Upper lobe of right lung (tissue), 1 donor: ENCODE data around the gene CLDN18. TPM values are rescaled to one million over a fixed set of nuclear protein-coding genes. Genes with fewer than 3 reads are reported as not detected.

Experiments used
- ATAC-seq: fragments of 200-7000 bp; cut with Tn5 transposase; one replicate; pipeline ENCODE4 v1.9.1; 2020; ENCODE audit warnings: mild to moderate bottlenecking, moderate library complexity
- DNase-seq: peaks from one replicate; pipeline ENCODE4 v3.0.0-alpha.2; 2020
- H3K27ac ChIP-seq: fragments of 200-600 bp; one replicate; pipeline ENCODE4 v1.8.0; 2022
- H3K27me3 ChIP-seq: fragments of 200-600 bp; one replicate; pipeline ENCODE4 v1.8.0; 2022; ENCODE audit warnings: mild to moderate bottlenecking
- H3K36me3 ChIP-seq: fragments of 200-600 bp; one replicate; pipeline ENCODE4 v1.8.0; 2022
- H3K4me1 ChIP-seq: fragments of 200-600 bp; one replicate; pipeline ENCODE4 v1.8.0; 2022
- H3K4me3 ChIP-seq: fragments of 200-600 bp; one replicate; pipeline ENCODE4 v1.8.0; 2022; ENCODE audit warnings: mild to moderate bottlenecking
- H3K9me3 ChIP-seq: fragments of 200-600 bp; one replicate; pipeline ENCODE4 v1.8.0; 2022
- intact Hi-C: fragments of 100-400 bp; cut with DNase I; formaldehyde crosslinking; loops from one replicate; pipeline ENCODE4 v1.11.0; 2022
- total RNA-seq: library from RNA; stranded (reverse); fragmentation: NEBNext Ultra II Directional; extraction: Animal tissue kit (Norgen Biotek cat#: 25700); gene quantifications from one replicate; pipeline ENCODE4 v1.2.1, GENCODE V29; 2021
- TF ChIP-seq, protein P1 (sequence below): fragments of 200-600 bp; IDR thresholded peaks from one replicate; pipeline ENCODE4 v1.8.0; 2022; ENCODE audit warnings: antibody characterized with exemption
- donor health status: DM: no; HTN: yes; CAD: no; lungs with severe emphysema.

CLDN18 gene
- total RNA-seq, 1 donor from 2014 or later, result 197 TPM

DNA sequence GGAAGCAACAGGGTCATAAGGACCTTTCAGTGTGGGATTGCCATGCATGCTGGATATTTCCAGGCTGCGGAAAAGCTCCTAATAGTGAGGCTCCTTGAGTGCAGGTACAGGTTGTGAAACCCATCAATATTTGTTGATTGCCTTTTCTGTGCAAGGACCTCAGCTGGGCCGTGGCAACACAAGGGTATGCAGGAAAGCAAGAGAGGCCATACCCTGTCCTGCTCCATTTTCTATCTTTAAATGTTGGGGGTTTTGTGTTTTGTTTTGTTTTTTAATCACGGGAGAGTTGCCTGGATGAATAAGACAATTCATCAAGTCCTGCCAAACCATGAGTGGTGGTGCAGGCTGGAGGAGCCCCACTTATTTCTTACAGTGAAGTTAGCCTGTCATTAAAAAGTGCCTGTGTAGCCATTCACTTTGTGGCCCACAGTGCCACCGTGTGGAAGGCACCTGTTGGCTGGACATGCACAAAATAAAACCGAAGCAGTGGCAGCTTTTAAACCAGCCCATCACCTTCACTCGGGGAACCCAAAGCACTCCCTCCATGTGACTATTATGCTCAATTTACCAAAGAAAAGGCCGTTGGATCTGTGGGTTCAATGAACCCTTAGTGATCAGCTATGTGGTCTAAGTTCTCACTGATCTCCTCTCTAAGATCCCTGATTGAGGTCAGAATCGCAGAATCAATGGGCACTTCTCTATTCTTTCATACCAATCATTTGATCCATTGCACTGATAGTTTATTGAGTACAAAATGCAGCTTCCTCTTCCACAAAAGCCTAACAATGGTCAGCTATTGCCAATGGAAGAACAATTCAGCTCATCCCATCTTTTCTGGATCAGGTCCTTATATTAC is 42.2 kb downstream of the CLDN18 start:
- intact Hi-C loops, result no loop called here
- DNase-seq, result peak; percentile 80

DNA sequence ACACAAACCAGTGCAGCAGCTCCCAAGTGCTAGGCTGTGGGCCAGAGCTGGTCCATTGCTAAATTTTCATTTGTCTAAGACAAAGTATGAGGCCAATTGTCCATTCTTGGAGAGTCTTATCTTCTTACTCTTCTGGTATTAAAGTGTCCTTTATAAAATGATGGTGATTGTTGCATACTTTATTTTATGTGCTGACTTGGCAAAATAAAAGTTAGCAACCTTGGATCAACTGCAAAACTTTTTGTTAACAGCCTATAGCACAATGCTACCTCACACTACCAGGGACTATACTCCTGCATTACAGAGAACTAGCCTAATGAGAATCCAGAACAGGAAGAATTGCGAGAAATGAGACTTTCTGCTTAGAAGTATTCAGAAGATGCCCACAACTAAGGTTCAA is 44.1 kb downstream of the CLDN18 start:
- Histone ChIP-seq H3K36me3 (no peaks in the 10 kb centered on the region), H3K4me1 (no peaks in the 10 kb centered on the region), H3K4me3 (no peak overlapping the region), H3K27me3 (no peaks in the 10 kb centered on the region), H3K27ac (no peak overlapping the region), H3K9me3 (no peaks in the 10 kb centered on the region)
- TF ChIP-seq, protein P1, sequence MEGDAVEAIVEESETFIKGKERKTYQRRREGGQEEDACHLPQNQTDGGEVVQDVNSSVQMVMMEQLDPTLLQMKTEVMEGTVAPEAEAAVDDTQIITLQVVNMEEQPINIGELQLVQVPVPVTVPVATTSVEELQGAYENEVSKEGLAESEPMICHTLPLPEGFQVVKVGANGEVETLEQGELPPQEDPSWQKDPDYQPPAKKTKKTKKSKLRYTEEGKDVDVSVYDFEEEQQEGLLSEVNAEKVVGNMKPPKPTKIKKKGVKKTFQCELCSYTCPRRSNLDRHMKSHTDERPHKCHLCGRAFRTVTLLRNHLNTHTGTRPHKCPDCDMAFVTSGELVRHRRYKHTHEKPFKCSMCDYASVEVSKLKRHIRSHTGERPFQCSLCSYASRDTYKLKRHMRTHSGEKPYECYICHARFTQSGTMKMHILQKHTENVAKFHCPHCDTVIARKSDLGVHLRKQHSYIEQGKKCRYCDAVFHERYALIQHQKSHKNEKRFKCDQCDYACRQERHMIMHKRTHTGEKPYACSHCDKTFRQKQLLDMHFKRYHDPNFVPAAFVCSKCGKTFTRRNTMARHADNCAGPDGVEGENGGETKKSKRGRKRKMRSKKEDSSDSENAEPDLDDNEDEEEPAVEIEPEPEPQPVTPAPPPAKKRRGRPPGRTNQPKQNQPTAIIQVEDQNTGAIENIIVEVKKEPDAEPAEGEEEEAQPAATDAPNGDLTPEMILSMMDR, result no peak
- ATAC-seq, result no peak
- no peak for DNase-seq
- intact Hi-C loops, result no loop called here

More for the DNA sequence above, 42.2 kb downstream of the CLDN18 start:
- TF ChIP-seq, protein P1, result peak; percentile 58
- H3K36me3 ChIP-seq, result no peaks in the 10 kb centered on the region
- H3K9me3 ChIP-seq, result no peaks in the 10 kb centered on the region
- peak; percentile 93 for ATAC-seq
- no peaks in the 10 kb centered on the region for H3K4me1 ChIP-seq
- no peak overlapping the region for H3K4me3 ChIP-seq
- H3K27ac ChIP-seq, result no peak overlapping the region
- H3K27me3 ChIP-seq, result no peaks in the 10 kb centered on the region

DNA sequence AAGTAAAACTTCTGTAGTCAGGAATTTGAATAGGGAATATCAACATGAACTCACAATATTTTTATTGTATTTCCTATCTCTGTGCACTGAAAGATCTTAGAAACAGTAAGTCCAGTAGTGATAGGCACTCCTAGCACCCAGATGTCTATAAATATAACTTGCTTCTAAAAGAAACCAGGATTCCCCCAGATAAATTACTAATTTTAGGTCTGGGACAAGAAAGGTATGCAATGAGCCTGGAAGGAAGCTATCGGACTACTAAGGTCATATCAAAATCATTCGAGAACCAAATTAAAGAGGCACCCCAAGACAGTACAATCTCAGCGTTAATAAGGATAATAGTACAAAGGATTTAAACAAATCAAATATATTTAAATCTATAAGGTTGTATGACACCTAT is 47.4 kb downstream of the CLDN18 start:
- no peaks in the 10 kb centered on the region for H3K4me1 ChIP-seq
- no peak for DNase-seq
- no peak overlapping the region for H3K27ac ChIP-seq
- ATAC-seq, result no peak
- H3K9me3 ChIP-seq, result no peaks in the 10 kb centered on the region
- TF ChIP-seq, protein P1, result no peak
- no peaks in the 10 kb centered on the region for H3K36me3 ChIP-seq
- intact Hi-C loops, result no loop called here
- H3K4me3 ChIP-seq, result no peak overlapping the region
- H3K27me3 ChIP-seq, result no peaks in the 10 kb centered on the region

DNA sequence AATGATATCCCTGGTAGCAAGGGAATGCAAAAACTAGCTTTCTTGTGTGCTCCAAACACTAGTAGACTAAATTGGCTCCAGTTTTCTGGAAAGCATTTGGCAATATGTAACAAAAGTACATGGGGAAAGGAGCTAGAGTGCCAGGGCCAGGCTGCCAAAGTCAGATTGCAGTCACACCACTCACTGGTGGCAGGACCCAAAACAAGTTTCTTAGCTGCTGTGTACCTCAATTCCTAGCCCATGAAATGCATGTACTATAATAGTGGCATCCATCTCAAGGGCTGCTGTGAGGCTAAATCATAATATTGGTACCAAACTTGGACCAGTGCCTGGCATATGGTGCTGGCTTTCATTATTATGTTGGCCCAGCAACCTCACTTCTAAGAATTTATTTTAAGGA is 49.3 kb downstream of the CLDN18 start:
- H3K27me3 ChIP-seq, result no peaks in the 10 kb centered on the region
- no peak overlapping the region for H3K27ac ChIP-seq
- H3K4me1 ChIP-seq, result no peaks in the 10 kb centered on the region
- intact Hi-C loops, result no loop called here
- no peaks in the 10 kb centered on the region for H3K9me3 ChIP-seq
- peaks cover 15% of the 10 kb centered on the region for H3K36me3 ChIP-seq
- ATAC-seq (no peak), DNase-seq (no peak)
- no peak overlapping the region for H3K4me3 ChIP-seq
- TF ChIP-seq, protein P1, result no peak

DNA sequence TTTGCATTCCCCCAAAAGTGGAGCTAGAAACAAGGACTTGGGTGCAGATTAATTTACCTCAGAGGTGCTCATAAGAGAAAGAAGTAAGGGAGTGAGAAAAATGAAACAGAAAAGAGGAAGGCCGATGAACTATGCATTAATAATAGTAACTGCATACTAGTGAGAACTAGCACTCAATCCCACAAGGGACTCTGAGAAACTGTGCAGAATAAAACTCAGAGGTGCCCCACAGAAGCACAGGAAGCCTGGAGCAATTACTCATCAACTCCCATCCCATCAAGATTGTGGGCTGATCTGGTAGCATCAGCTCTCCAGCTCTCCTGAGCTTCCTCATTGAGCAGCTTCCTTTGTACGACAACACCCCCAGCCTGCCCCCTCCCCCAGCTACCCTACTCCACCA is 50.8 kb downstream of the CLDN18 start:
- peaks cover 17% of the 10 kb centered on the region for H3K36me3 ChIP-seq
- ATAC-seq (no peak), DNase-seq (no peak)
- no peak overlapping the region for H3K27ac ChIP-seq
- no peaks in the 10 kb centered on the region for H3K4me1 ChIP-seq
- intact Hi-C loops, result no loop called here
- no peaks in the 10 kb centered on the region for H3K27me3 ChIP-seq
- TF ChIP-seq, protein P1, result no peak
- H3K4me3 ChIP-seq, result no peak overlapping the region
- H3K9me3 ChIP-seq, result no peaks in the 10 kb centered on the region
